ELF-1 (cell line): ENCODE results near the gene CBLB.

Experiments used
- DNase-seq: peaks from one replicate; pipeline ENCODE4 v3.0.0-alpha.2; 2016; ENCODE audit warnings: low read depth, low spot score

CBLB gene

DNA sequence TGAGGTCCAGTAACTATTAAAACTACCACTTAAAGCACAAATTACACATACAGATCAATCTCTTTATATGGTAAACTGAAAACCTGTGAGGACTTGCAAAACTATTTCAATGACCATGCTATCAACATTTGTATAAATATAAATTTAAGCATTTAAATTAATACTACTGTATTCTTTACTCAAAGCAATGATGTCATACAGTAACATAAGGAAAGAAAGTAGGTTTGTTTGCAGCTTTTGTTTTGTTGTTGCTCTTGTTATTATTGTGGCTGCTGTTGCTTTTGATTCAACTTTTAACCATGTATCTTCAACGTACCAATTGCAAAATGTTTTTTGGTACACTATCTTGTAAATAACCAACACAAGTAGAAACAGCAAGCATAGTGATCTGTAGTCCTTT lies 22.0 kb downstream of the CBLB start:
- no peak for DNase-seq

- no peak for DNase-seq
Observed at GRCh38 chr3:105845488-105845887, 23.3 kb downstream of the CBLB start.

DNA sequence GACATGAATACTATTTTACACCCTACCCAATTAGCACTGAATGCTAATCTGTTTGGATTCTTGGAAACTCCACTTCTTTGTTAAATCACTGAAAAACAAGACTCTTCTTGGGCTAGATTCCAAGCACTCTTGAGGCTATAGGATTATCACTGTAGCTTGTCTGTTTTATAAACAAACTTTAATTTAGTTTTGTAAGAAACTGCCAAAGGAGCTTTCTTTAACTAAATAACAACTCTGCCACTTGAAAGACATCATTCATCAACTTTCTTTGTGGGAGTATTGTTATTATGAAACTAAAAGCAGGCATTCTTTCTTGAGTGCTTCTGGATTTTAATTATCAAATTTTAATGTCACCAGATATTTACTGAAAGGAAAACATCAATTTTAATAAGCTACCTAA lies 24.1 kb downstream of the CBLB start:
- DNase-seq = no peak

GRCh38 chr3:105843994-105844393 lies 24.8 kb downstream of the CBLB start:
- DNase-seq = no peak

- DNase-seq = no peak
Observed at GRCh38 chr3:105842943-105843342, 25.9 kb downstream of the CBLB start.

DNA sequence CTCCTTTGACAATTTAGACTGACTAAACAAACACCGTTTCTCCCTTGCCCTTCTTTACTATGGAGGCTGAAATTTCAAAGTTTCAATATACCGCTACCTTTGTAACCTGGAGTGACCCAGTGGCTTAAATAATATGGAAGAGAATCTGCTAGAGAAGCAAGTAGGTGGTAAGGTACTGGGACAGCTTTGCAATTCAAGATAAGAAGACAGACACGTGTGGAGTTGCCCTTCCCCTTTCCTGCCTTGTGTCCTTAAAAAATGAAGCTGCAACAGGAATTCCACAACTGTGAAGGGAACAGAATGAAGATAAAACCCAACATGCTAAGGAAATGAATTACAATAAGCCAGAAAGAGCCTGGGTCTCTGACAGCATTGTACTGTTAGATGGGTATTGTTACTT lies 26.4 kb downstream of the CBLB start:
- no peak for DNase-seq

- no peak for DNase-seq
Observed at GRCh38 chr3:105837947-105838346, 30.9 kb downstream of the CBLB start.

GRCh38 chr3:105837143-105837740 lies 31.6 kb downstream of the CBLB start:
- DNase-seq = no peak

DNA sequence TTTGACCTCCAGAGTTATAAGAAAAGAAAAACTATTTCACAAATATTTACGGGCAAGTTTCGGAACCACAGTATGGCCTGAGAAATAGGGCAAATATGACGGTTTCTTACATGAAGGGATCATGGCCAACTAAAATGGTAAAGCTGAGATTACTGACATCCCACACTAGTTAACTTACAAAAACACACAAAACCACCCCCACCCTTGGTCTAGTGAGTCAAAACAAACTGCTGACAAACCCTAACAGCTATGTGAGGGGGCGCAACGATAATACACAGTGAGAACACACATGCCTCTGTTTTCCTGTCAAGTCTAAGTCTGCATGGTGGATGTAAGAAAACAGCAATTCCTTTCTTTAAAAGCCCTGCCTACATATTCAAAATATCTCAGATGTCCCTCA lies 32.3 kb downstream of the CBLB start:
- DNase-seq = no peak

GRCh38 chr3:105835606-105836005 lies 33.2 kb downstream of the CBLB start:
- no peak for DNase-seq

DNA sequence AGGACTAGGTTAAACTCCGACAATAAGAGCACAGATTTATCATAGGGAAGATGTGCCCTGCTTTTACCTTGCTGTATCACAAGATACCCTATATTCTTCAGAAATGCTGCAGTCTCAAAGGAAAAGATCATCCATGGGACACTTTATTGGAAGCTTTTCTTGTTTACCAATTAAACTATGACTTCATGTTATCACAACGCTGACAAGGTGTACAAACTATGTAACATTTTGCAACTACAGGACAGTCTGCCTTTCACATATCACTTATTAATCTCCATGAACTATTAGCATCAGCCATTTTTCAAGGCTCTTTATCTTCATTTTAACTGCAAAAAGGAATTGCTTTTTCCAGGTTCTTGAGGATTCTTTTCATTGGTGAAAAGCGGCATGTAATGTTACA lies 34.0 kb downstream of the CBLB start:
- no peak for DNase-seq

DNA sequence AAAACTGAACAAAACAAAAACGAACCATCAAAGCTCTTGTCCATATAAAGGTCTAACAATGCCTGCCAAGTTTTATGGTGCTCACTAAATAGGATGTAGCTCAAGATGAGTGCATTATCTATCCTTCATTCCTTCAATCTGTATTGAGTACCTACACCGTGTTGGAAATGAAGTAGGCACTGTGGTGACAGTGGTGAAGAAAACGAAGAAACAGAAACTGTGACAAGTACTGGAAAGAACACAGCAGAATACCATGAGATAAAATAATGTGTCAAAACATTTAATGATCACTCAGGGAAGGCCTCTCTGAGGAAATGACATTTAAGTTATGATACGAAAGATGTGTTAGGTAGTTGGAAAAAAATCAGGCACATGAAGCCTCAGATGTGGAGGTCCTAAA lies 36.2 kb downstream of the CBLB start:
- no peak for DNase-seq

GRCh38 chr3:105830836-105831235 lies 38.0 kb downstream of the CBLB start:
- no peak for DNase-seq

DNA sequence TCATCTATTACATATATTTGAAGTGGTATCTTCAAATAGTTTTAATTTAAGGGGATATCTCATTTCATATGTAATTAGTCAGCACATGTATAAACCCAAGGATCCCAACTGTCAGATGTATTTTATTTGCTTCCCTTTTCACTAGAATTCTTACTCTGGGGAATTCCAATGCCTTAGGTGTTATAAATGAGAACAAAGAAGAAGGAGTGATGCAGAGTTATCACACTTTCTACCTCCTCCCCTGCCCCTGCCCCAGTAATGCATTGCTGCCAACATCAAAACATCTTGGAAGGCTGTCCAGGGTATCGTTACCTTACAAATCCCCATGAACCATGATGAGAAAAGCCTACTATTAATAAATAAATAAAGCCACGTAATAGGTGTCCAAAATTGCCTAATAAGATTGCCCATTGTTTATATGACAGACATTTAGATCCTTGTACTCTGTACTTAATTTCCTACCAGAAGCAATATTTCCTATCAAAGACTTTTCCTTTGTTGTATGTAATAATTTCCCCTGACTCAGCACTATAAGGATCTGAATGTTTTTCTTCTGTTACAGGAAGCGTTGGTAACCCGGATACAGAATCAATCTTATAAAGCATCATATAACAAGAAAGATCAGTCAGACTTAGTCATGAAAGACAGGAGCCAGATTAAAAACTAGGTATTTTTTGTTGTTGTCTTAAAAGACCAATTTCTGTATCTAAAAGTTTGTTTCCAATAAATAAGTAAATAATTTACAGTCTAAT lies 38.8 kb downstream of the CBLB start:
- DNase-seq = no peak

- no peak for DNase-seq
Observed at GRCh38 chr3:105829229-105829628, 39.6 kb downstream of the CBLB start.

DNA sequence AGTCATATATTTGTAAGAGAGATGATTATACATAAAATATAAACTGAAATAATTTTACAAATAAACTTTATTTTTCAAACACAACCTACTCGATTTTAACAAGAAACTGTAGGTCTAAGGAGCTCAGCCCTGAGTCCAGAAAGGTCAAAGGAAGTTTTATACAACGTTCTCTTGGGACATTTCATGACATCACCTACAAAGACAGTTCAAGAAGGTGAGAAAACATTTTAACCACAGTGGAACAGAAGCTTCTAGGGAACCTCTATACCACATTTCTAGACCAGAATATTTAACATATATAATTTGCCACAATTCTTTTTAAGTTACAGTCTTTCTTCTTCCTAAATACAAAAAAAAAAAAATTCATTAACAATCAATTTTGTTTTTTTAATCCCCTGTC lies 40.1 kb downstream of the CBLB start:
- no peak for DNase-seq

DNA sequence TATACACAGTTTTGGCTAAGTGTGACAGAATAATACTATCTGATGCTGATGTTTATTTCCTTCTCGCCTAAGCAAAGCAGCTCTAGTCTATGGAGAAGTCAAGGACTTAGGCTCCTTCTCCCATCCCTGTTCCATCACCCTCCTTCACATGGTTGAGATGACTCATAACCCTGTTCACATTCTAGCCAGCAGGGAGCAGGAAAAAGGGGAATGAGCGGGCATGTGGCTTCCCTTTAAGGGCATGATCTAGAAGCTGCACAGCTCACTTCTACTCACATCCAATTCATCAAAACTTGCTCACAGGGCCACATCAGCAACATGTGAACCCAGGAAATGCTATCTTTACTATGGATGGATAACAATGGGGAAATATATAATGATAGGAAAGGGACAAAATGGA lies 40.9 kb downstream of the CBLB start:
- peak; percentile 40 for DNase-seq

DNA sequence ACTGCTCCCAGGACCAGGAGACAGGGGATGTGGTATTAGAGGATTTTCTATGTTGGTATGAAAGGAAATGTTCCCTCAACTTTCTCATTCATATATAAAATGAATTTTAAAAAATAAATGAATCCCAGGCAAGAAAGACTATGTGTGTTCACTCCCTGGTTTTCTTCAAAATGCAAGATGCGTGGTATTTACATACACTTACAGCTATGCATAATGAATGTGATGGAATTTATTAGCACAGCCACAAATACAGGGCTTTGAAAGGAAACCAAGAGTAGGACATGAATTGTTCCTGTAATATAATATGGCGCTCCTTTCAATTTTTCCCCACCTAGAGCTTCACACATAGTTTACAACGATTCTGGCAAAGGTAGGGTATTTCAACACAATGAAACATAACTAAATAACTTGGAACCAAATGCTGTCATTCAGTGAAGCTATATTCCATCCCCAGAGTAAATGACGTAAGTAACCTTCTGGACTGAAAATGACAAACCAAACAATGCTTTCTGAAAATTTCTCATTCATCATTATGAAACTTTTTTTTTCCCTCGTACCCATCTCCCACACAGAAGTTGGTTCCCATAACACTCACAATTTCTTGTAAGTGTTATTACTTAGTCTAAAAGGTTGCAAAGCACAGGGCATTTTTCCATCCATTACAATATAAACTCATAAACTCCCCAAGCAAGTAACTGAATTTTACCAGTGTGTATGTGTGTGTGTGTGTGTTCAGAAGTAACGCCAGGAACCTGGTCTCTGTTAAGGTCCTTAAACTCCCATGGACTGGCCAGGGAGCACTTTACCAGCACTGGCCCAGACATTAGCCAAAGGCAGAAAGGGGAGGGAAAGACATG lies 41.8 kb downstream of the CBLB start:
- no peak for DNase-seq

DNA sequence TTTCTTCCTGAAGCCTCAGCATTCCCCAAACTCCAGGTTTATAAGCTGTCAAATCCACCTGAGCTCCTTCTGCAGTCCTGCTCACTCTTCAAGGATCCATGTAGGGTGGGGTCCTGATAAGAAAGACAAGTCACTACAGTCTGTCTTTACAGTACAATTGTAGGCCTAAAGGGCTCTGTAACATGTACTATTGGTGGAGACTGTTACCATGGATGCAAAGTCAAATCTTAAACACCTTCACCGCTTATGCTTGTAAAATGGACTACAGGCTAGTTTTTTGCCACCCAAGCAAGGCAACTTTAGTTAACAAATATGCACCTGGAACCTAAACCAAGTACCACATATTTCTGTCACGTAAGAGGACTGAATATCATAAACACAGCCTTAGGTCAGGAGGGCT lies 44.7 kb downstream of the CBLB start:
- no peak for DNase-seq

DNA sequence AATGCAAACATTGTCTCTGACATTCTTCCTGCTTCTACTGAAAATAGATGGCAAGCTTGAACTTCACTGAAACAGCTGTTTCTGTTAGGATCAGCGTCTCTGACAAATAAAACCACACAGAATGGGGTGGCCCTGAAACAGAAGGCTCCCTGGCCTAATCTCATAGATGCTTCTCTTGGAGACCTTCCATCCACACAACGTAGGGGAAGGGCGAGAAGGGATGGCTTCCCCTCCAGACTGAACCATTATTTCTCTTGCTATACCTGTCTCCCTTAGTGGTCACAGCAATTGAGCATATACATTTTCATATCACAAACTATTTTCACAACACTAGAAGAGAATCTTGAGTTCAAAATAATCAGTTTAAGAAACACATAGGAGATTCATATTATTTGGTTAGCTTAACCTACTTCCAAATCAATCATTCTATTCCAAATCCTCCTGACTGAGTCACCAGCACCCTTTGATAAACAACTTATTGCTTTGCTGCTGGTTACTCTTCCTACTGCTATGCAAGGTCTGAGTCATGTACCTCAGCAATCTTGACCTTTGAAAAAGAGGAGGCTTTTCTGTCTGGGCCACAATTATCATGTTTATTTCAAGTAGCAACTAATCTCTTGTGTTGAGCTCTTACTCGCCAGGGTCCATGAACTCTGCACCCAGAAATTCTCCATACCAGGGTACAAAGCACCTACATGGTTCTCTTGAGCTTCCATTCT lies 45.5 kb downstream of the CBLB start:
- DNase-seq = no peak

DNA sequence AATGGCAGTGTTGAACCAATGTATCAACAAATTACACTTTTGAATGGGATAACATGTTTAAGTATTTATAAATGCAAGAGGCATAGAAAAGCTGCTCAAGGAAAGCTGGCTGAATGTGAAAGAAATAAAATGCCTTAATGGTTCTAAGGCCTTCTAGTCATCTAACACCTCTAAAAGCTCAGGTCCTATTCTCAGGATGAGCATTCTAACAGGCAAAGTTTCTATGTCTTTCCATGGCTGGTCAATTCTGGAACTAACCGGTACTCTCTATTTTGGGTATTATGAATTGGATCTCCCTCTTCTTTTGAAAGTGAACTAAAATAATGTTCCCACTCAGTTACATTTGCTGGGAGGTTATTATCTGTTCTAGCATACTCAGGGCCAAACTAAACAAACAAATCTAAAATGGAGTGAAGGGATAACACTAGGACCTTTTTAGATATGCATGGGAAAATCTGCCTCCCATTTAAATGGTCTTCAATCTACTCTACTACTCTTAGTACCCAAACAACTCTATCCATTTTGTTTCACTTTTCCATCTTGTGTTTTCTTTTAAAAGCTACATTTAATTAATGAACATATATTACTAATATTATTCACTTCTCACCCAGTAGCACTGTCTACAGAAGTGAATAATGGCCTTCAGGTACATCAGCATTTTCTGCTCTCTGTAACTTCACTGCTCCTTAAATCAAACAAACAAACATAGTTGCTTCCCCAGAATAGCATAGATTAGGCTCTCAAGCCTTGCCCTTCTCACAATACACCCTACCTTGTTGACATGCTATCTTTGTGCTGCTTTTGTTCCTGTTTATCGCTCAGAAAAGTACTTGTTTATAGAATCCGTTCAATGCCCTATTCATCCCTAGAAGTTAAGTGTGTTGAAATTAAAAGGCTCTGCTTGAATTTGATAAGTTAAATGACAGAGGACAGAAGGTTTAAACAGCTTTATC lies 46.4 kb downstream of the CBLB start:
- no peak for DNase-seq
